ENCODE results near the gene BANP. TPM values are rescaled to one million over a fixed set of nuclear protein-coding genes. Genes with fewer than 3 reads are reported as not detected.
"Not testable (repeated sequence)": the region's sequence is repeated elsewhere in the genome, so short reads cannot be mapped to it uniquely, and the experiment has no call there.

The BANP gene
- total RNA-seq, 1 experiment from 2014 or later: 49.6 TPM

GRCh38 chr16:87984180-87984579, 32.9 kb downstream of the BANP start:
- H3K9me3 Mint-ChIP-seq (ENCODE audit: low read depth, unreplicated experiment); H3K4me1 Mint-ChIP-seq (ENCODE audit: low read depth, unreplicated experiment); H3K27ac Mint-ChIP-seq (ENCODE audit: unreplicated experiment); CTCF ChIA-PET; H3K27me3 Mint-ChIP-seq (ENCODE audit: unreplicated experiment); H3K36me3 Mint-ChIP-seq (ENCODE audit: insufficient read depth, unreplicated experiment); BruUV-seq (replicated peaks); DNase-seq; H3K4me3 Mint-ChIP-seq (ENCODE audit: low read depth, unreplicated experiment); intact Hi-C loops (cut with micrococcal nuclease; ENCODE audit: unreplicated experiment): not testable (repeated sequence)

- intact Hi-C loops (cut with micrococcal nuclease; ENCODE audit: unreplicated experiment): no loop called here
- CTCF ChIA-PET: interaction anchor here (1.1 kb wide), 1 partner anchor 453 kb away, joined by 3 read pairs; no protein-coding TSS in a partner anchor
- Mint-ChIP-seq H3K27ac (ENCODE audit: unreplicated experiment) (no peak overlapping the region), H3K36me3 (ENCODE audit: insufficient read depth, unreplicated experiment) (no peaks in the 10 kb centered on the region), H3K4me3 (ENCODE audit: low read depth, unreplicated experiment) (no peak overlapping the region), H3K27me3 (ENCODE audit: unreplicated experiment) (no peaks in the 10 kb centered on the region), H3K4me1 (ENCODE audit: low read depth, unreplicated experiment) (no peaks in the 10 kb centered on the region), H3K9me3 (ENCODE audit: low read depth, unreplicated experiment) (no peaks in the 10 kb centered on the region)
- no peak for DNase-seq
- BruUV-seq (replicated peaks): no TSS peak
- no peak for TF ChIP-seq CTCF (IDR thresholded peaks at IDR 0.05; ENCODE audit: unreplicated experiment)
Observed at GRCh38 chr16:87984632-87985267, 33.5 kb downstream of the BANP start.

GRCh38 chr16:87985493-87985892, 34.3 kb downstream of the BANP start:
- H3K4me1 Mint-ChIP-seq (ENCODE audit: low read depth, unreplicated experiment); intact Hi-C loops (cut with micrococcal nuclease; ENCODE audit: unreplicated experiment); H3K9me3 Mint-ChIP-seq (ENCODE audit: low read depth, unreplicated experiment); H3K27me3 Mint-ChIP-seq (ENCODE audit: unreplicated experiment); H3K27ac Mint-ChIP-seq (ENCODE audit: unreplicated experiment); BruUV-seq (replicated peaks); H3K4me3 Mint-ChIP-seq (ENCODE audit: low read depth, unreplicated experiment); H3K36me3 Mint-ChIP-seq (ENCODE audit: insufficient read depth, unreplicated experiment); DNase-seq: not testable (repeated sequence)
- CTCF ChIA-PET: interaction anchor here (1.1 kb wide), 1 partner anchor 452 kb away, joined by 3 read pairs; no protein-coding TSS in a partner anchor

GRCh38 chr16:87986361-87986849, 35.2 kb downstream of the BANP start:
- H3K4me3 Mint-ChIP-seq (ENCODE audit: low read depth, unreplicated experiment); H3K36me3 Mint-ChIP-seq (ENCODE audit: insufficient read depth, unreplicated experiment); BruUV-seq (replicated peaks); H3K27ac Mint-ChIP-seq (ENCODE audit: unreplicated experiment); DNase-seq; intact Hi-C loops (cut with micrococcal nuclease; ENCODE audit: unreplicated experiment); H3K4me1 Mint-ChIP-seq (ENCODE audit: low read depth, unreplicated experiment); CTCF ChIA-PET; H3K9me3 Mint-ChIP-seq (ENCODE audit: low read depth, unreplicated experiment); H3K27me3 Mint-ChIP-seq (ENCODE audit: unreplicated experiment): not testable (repeated sequence)

GRCh38 chr16:87988596-87988995, 37.4 kb downstream of the BANP start:
- H3K27me3 Mint-ChIP-seq (ENCODE audit: unreplicated experiment); H3K4me3 Mint-ChIP-seq (ENCODE audit: low read depth, unreplicated experiment); BruUV-seq (replicated peaks); H3K4me1 Mint-ChIP-seq (ENCODE audit: low read depth, unreplicated experiment); intact Hi-C loops (cut with micrococcal nuclease; ENCODE audit: unreplicated experiment); DNase-seq; H3K9me3 Mint-ChIP-seq (ENCODE audit: low read depth, unreplicated experiment); H3K27ac Mint-ChIP-seq (ENCODE audit: unreplicated experiment); CTCF ChIA-PET: not testable (repeated sequence)
- peaks cover 10% of the 10 kb centered on the region for H3K36me3 Mint-ChIP-seq (ENCODE audit: insufficient read depth, unreplicated experiment)

- intact Hi-C loops (cut with micrococcal nuclease; ENCODE audit: unreplicated experiment); H3K27me3 Mint-ChIP-seq (ENCODE audit: unreplicated experiment); CTCF ChIA-PET; H3K27ac Mint-ChIP-seq (ENCODE audit: unreplicated experiment); H3K4me1 Mint-ChIP-seq (ENCODE audit: low read depth, unreplicated experiment); BruUV-seq (replicated peaks); H3K4me3 Mint-ChIP-seq (ENCODE audit: low read depth, unreplicated experiment); H3K9me3 Mint-ChIP-seq (ENCODE audit: low read depth, unreplicated experiment); DNase-seq: not testable (repeated sequence)
- H3K36me3 Mint-ChIP-seq (ENCODE audit: insufficient read depth, unreplicated experiment): peaks cover 10% of the 10 kb centered on the region
Observed at GRCh38 chr16:87990254-87990653, 39.0 kb downstream of the BANP start.

- DNase-seq; intact Hi-C loops (cut with micrococcal nuclease; ENCODE audit: unreplicated experiment); H3K27ac Mint-ChIP-seq (ENCODE audit: unreplicated experiment); H3K4me1 Mint-ChIP-seq (ENCODE audit: low read depth, unreplicated experiment); H3K27me3 Mint-ChIP-seq (ENCODE audit: unreplicated experiment); BruUV-seq (replicated peaks); H3K9me3 Mint-ChIP-seq (ENCODE audit: low read depth, unreplicated experiment); H3K4me3 Mint-ChIP-seq (ENCODE audit: low read depth, unreplicated experiment); CTCF ChIA-PET: not testable (repeated sequence)
- peaks cover 10% of the 10 kb centered on the region for H3K36me3 Mint-ChIP-seq (ENCODE audit: insufficient read depth, unreplicated experiment)
Observed at GRCh38 chr16:87992142-87992541, 40.9 kb downstream of the BANP start.

All from Calu3 (cell line).